CD4-positive, alpha-beta T cell (primary cell): ENCODE measurements around the gene NELFE. TPM values are rescaled to one million over a fixed set of nuclear protein-coding genes. Genes with fewer than 3 reads are reported as not detected.

Experiments
- ATAC-seq: fragments of 200-7000 bp; cut with Tn5 transposase; one replicate; pipeline ENCODE4 v1.10.0; 2022; ENCODE audit warnings: mild to moderate bottlenecking; ENCODE audit not compliant: poor library complexity
- CTCF ChIA-PET: fragments of 350-600 bp; sonication (Branson Sonifier 250); formaldehyde crosslinking; loops from one replicate; lab custom pipeline; 2021; ENCODE audit warnings: antibody characterized with exemption, inconsistent platforms; lab: Charles Lee
- POLR2A ChIA-PET: fragments of 350-600 bp; sonication (Branson Sonifier 250); formaldehyde crosslinking; loops from one replicate; lab custom pipeline; 2021; ENCODE audit warnings: antibody characterized with exemption, inconsistent platforms; lab: Charles Lee
- DNase-seq, 14 experiments: peaks; one replicate each; pipeline ENCODE4 v3.0.0-alpha.2; 2013 to 2020; ENCODE audit warnings: mixed read lengths in 2 of 14
- H3K27ac ChIP-seq, 2 donors: one replicate each; pipeline versions ENCODE4 v1.5.1 to v1.7.0; 2013; ENCODE audit warnings: low read length in 2 of 2, low read depth in 1 of 2, mild to moderate bottlenecking in 1 of 2
- H3K27me3 ChIP-seq, 2 experiments: 1 replicate in 1 of 2; 2 replicates in 1 of 2; pipeline versions ENCODE4 v1.6.1 to v1.7.0; 2013; ENCODE audit warnings: low read length in 2 of 2, control low read depth in 1 of 2, mild to moderate bottlenecking in 1 of 2, moderate library complexity in 1 of 2; ENCODE audit not compliant: insufficient read depth in 2 of 2, control insufficient read depth in 1 of 2
- H3K36me3 ChIP-seq: one replicate; pipeline ENCODE4 v1.6.1; 2013; ENCODE audit warnings: low read length, control low read depth; ENCODE audit not compliant: insufficient read depth
- H3K4me1 ChIP-seq: one replicate; pipeline ENCODE4 v1.6.1; 2013; ENCODE audit warnings: low read length, control low read depth; ENCODE audit not compliant: insufficient read depth
- H3K4me3 ChIP-seq: one replicate; pipeline ENCODE4 v1.5.1; 2013; ENCODE audit warnings: mild to moderate bottlenecking, low read length, moderate library complexity
- H3K9me3 ChIP-seq, 2 experiments: 1 replicate in 1 of 2; 2 replicates in 1 of 2; pipeline versions ENCODE4 v1.6.1 to v1.7.0; 2013; ENCODE audit warnings: low read length in 2 of 2, mild to moderate bottlenecking in 2 of 2, control low read depth in 1 of 2, moderate library complexity in 1 of 2; ENCODE audit not compliant: control insufficient read depth in 1 of 2, insufficient read depth in 1 of 2
- H3K27ac Mint-ChIP-seq: one replicate; pipeline ENCODE4 v1.8.0; 2020; ENCODE audit warnings: mixed read lengths
- H3K27me3 Mint-ChIP-seq: one replicate; pipeline ENCODE4 v1.8.0; 2021; ENCODE audit warnings: mixed read lengths
- H3K36me3 Mint-ChIP-seq: one replicate; pipeline ENCODE4 v1.8.0; 2021; ENCODE audit warnings: low read depth, mixed read lengths
- H3K4me1 Mint-ChIP-seq: one replicate; pipeline ENCODE4 v1.8.0; 2021; ENCODE audit warnings: low read depth, mixed read lengths
- H3K4me3 Mint-ChIP-seq: one replicate; pipeline ENCODE4 v1.8.0; 2020; ENCODE audit warnings: mild to moderate bottlenecking, mixed read lengths
- H3K9me3 Mint-ChIP-seq: one replicate; pipeline ENCODE4 v1.8.0; 2020; ENCODE audit warnings: mixed read lengths
- CTCF ChIP-seq: fragments of 200-600 bp; IDR thresholded peaks from one replicate; pipeline ENCODE4 v1.8.0; 2022; ENCODE audit warnings: antibody characterized with exemption, mild to moderate bottlenecking
- intact Hi-C, 2 experiments: fragments of 100-400 bp; cut with DNase I in 1 of 2; cut with micrococcal nuclease in 1 of 2; formaldehyde crosslinking; loops; one replicate each; pipeline versions ENCODE4 v1.15.1 to v1.9.0; 2023 to 2025; cut with DNase I, micrococcal nuclease
- total RNA-seq, 174 experiments: library from RNA in 2 of 174; stranded (reverse) in 2 of 174; gene quantifications; one replicate each; pipeline ENCODE4 v1.2.3 and lab custom pipeline; 2021 to 2026

The NELFE gene
- total RNA-seq, 2 experiments from 2014 or later, result 53.8 to 58.2 TPM

DNA sequence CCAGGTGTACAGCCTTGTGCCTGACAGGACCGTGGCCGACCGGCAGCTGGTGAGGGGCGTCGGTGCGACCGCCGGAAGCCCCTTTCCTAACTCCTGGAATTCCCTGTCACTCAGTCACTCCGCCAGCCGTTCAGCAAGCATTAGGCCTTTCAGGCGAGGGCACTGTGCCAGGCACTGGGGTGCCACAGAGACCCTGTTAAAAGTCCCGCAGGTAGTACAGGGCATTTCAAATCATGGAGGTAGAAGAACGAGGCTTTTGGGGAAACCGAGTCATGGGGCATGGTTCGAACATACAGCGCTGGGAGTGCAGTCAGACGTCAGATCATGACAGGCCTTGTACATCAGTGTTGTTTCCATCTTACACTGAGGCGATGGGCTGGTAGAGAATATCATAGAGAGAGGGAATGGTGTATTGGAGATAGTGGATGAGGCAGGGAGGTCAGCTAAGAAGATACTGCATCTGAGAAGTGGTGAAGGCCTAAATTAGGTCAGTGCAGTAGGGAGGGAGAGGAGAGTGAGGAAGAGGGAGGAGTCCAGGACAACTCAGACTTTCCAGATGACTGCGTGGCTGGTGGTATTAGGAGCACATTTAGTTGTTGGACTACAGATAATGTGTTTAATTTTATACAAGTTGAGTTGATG lies 14.1 kb upstream of the NELFE start:
- Histone ChIP-seq H3K27ac (peak overlapping the region; percentile 99 to 100), H3K27me3 (no peaks in the 10 kb centered on the region), H3K4me3 (peak overlapping the region; percentile 84), H3K36me3 (peaks cover 28% of the 10 kb centered on the region), H3K4me1 (peaks cover 32% of the 10 kb centered on the region), H3K9me3 (no peaks in the 10 kb centered on the region)
- TF ChIP-seq CTCF, result no peak
- POLR2A ChIA-PET, result interaction anchor here (0.6 to 6.7 kb wide), 20 partner anchors 15 to 1912 kb away, joined by 3 to 102 read pairs (median 4); partner anchors contain the start of genes APOM, ATF6B, BAG6 and CUTA
- Mint-ChIP-seq H3K36me3 (peaks cover 53% of the 10 kb centered on the region), H3K9me3 (no peaks in the 10 kb centered on the region), H3K4me1 (peaks cover 34% of the 10 kb centered on the region), H3K4me3 (peak overlapping the region; percentile 100), H3K27ac (peak overlapping the region; percentile 100), H3K27me3 (peaks cover 6% of the 10 kb centered on the region)
- no peak for DNase-seq
- no peak for ATAC-seq
- CTCF ChIA-PET, result interaction anchor here (1.5 kb wide), 1 partner anchor 21 kb away, joined by 7 read pairs; no protein-coding TSS in a partner anchor
- intact Hi-C loops, result loop anchor here (1.0 to 10.0 kb wide), 3 partner anchors 14 to 818 kb away; partner anchors contain the start of genes AGPAT1 (in 1 of the 2), CCHCR1 (in 1 of the 2), RNF5 (in 1 of the 2) and SKIC2 (in 1 of the 2)

DNA sequence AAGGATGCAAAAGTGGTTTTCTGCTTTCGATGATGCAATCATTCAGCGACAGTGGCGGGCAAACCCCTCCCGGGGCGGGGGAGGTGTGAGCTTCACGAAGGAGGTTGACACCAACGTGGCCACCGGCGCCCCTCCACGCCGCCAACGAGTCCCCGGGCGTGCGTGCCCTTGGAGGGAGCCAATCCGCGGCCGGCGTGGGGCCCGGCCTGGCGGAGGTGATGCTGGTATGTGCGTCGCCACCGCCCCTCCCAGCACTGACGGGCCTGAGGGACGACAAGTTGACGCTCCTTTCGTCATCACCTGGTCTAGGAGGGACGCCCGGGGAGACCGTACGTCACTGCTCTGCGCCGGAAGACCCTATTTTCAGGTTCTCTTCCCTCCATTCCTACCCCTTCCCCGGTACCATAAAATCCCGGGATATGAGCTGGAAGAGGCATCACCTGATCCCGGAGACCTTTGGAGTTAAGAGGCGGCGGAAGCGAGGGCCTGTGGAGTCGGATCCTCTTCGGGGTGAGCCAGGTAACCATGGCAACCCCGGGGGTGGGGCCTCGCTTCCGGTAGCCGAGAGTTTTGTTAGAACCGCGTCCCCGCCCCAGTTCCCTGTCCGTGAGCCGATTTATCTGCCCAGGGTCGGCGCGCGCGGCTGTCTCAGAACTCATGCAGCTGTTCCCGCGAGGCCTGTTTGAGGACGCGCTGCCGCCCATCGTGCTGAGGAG lies 13.4 kb upstream of the NELFE start, which contains the start of gene DXO:
TSS of gene DXO (minus strand) at position 146 of the 716 bp plus-strand sequence. CDS start 463 bp downstream, outside the sequence.
- intact Hi-C loops, result loop anchor here (1.0 to 10.0 kb wide), 3 partner anchors 13 to 817 kb away; partner anchors contain the start of genes SKIC2 (in 2 of the 2), AGPAT1 (in 1 of the 2), CCHCR1 (in 1 of the 2) and RNF5 (in 1 of the 2)
- Mint-ChIP-seq H3K27ac (peak within 1 kb of the TSS; percentile 100), H3K27me3 (peaks cover 6% of the 10 kb centered on the region), H3K9me3 (no peaks in the 10 kb centered on the region), H3K36me3 (peaks cover 60% of the 10 kb centered on the region), H3K4me1 (peaks cover 34% of the 10 kb centered on the region), H3K4me3 (peak within 1 kb of the TSS; percentile 100)
- POLR2A ChIA-PET, result interaction anchor here (0.6 to 6.7 kb wide), 28 partner anchors 8 to 1911 kb away, joined by 3 to 102 read pairs (median 4); partner anchors contain the start of genes APOM, ATF6B, BAG6 and CUTA
- TF ChIP-seq CTCF, result no peak
- peak within 1 kb of the TSS; percentile 84 for H3K4me3 ChIP-seq
- H3K27me3 ChIP-seq, result no peaks in the 10 kb centered on the region
- DNase-seq (peak; percentile 87 to 99 (median 95)), ATAC-seq (peak; percentile 91)
- CTCF ChIA-PET, result interaction anchor here (1.0 to 1.5 kb wide), 2 partner anchors 20 to 74 kb away, joined by 4 to 7 read pairs; no protein-coding TSS in a partner anchor
- H3K27ac ChIP-seq, result peak within 1 kb of the TSS; percentile 99 to 100
- peaks cover 35% of the 10 kb centered on the region for H3K36me3 ChIP-seq
- no peaks in the 10 kb centered on the region for H3K9me3 ChIP-seq
- H3K4me1 ChIP-seq, result peaks cover 32% of the 10 kb centered on the region
